Mammary epithelial cell (primary cell): ENCODE results near the gene SLC46A3.

Source experiments
- EZH2 ChIP-seq: IDR thresholded peaks from 2 replicates; pipeline ENCODE4 v1.6.1; 2012; ENCODE audit warnings: low read length, inconsistent platforms, borderline replicate concordance
- TF ChIP-seq, protein P1 (sequence below), 2 donors: IDR thresholded peaks in 1 of 2; conservative IDR thresholded peaks in 1 of 2; 2 replicates each; pipeline ENCODE4 v1.5.1; 2011 to 2012; ENCODE audit warnings: inconsistent platforms in 2 of 2, low read length in 2 of 2, mild to moderate bottlenecking in 2 of 2, control low read depth in 1 of 2, low read depth in 1 of 2; ENCODE audit not compliant: insufficient read depth in 1 of 2; ENCODE audit errors: extremely low read depth in 1 of 2

- TF ChIP-seq, protein P1, sequence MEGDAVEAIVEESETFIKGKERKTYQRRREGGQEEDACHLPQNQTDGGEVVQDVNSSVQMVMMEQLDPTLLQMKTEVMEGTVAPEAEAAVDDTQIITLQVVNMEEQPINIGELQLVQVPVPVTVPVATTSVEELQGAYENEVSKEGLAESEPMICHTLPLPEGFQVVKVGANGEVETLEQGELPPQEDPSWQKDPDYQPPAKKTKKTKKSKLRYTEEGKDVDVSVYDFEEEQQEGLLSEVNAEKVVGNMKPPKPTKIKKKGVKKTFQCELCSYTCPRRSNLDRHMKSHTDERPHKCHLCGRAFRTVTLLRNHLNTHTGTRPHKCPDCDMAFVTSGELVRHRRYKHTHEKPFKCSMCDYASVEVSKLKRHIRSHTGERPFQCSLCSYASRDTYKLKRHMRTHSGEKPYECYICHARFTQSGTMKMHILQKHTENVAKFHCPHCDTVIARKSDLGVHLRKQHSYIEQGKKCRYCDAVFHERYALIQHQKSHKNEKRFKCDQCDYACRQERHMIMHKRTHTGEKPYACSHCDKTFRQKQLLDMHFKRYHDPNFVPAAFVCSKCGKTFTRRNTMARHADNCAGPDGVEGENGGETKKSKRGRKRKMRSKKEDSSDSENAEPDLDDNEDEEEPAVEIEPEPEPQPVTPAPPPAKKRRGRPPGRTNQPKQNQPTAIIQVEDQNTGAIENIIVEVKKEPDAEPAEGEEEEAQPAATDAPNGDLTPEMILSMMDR (conservative IDR thresholded peaks at IDR 0.05 in 1 of 2, IDR thresholded peaks at IDR 0.05 in 1 of 2; ENCODE audit: extremely low read depth in 1 of 2, insufficient read depth in 1 of 2, low read depth in 1 of 2, low read length in 2 of 2): no peak
- no peak for TF ChIP-seq EZH2
Measured at GRCh38 chr13:28751175-28751960, 32.6 kb upstream of the SLC46A3 start.
